ENCODE results near the gene UMOD. TPM values are rescaled to one million over a fixed set of nuclear protein-coding genes. Genes with fewer than 3 reads are reported as not detected.

Gene UMOD
- polyA plus RNA-seq, 3 donors = not detected

- WGBS (ENCODE audit: insufficient coverage) = 94% methylated on average over 4 of the region's 4 CpGs
- Mint-ChIP-seq H3K4me1 (no peaks in the 10 kb centered on the region), H3K27me3 (ENCODE audit: low read depth in 3 of 3) (peaks cover 3 to 6% (median 4%) of the 10 kb centered on the region in 3 donors), H3K9me3 (peaks cover 0 to 2% (median 0%) of the 10 kb centered on the region in 7 donors), H3K36me3 (no peaks in the 10 kb centered on the region), H3K27ac (no peak overlapping the region), H3K4me3 (no peak overlapping the region)
- H3K4me3 ChIP-seq (replicated peaks in 1 of 3; ENCODE audit: low read depth in 2 of 3, low read length in 3 of 3) = no peak overlapping the region
- no peak for TF ChIP-seq CTCF (IDR thresholded peaks at IDR 0.05)
- H4K20me1 ChIP-seq (ENCODE audit: insufficient read depth, low read length) = no peaks in the 10 kb centered on the region
- H3K27ac ChIP-seq (ENCODE audit: low read depth in 1 of 2, low read length in 2 of 2) = no peak overlapping the region
- no peaks in the 10 kb centered on the region for H3K4me1 ChIP-seq (ENCODE audit: control insufficient read depth in 1 of 2, insufficient read depth in 2 of 2, low read length in 2 of 2)
- intact Hi-C loops (cut with micrococcal nuclease) = no loop called here
- H2AFZ ChIP-seq (ENCODE audit: insufficient read depth, low read depth, low read length, poor library complexity, severe bottlenecking) = no peak overlapping the region
- no peaks in the 10 kb centered on the region for H3K36me3 ChIP-seq (replicated peaks in 1 of 2; ENCODE audit: control insufficient read depth in 1 of 2, insufficient read depth in 2 of 2, low read length in 2 of 2)
- no peak overlapping the region for H3K9ac ChIP-seq (ENCODE audit: insufficient read depth, low read length, poor library complexity, severe bottlenecking)
- H3K79me2 ChIP-seq (ENCODE audit: insufficient read depth, low read length) = no peaks in the 10 kb centered on the region
- no peak overlapping the region for H3K4me2 ChIP-seq (replicated peaks; ENCODE audit: extremely low read depth, low read length, poor library complexity, severe bottlenecking)
- no peaks in the 10 kb centered on the region for H3K27me3 ChIP-seq (ENCODE audit: control insufficient read depth in 2 of 2, insufficient read depth in 2 of 2, low read length in 2 of 2)
- DNase-seq = no peak
- H3K9me3 ChIP-seq (replicated peaks in 1 of 2; ENCODE audit: control insufficient read depth in 1 of 2, insufficient read depth in 1 of 2, low read length in 2 of 2) = no peaks in the 10 kb centered on the region
Measured at GRCh38 chr16:20308266-20308665, 44.2 kb downstream of the UMOD start.

GRCh38 chr16:20307791-20308190 is 44.7 kb downstream of the UMOD start:
- H3K79me2 ChIP-seq (ENCODE audit: insufficient read depth, low read length) = no peaks in the 10 kb centered on the region
- no peak overlapping the region for H3K4me2 ChIP-seq (replicated peaks; ENCODE audit: extremely low read depth, low read length, poor library complexity, severe bottlenecking)
- Mint-ChIP-seq H3K27ac (no peak overlapping the region), H3K36me3 (no peaks in the 10 kb centered on the region), H3K4me3 (no peak overlapping the region), H3K4me1 (no peaks in the 10 kb centered on the region), H3K9me3 (peaks cover 0 to 2% (median 0%) of the 10 kb centered on the region in 7 donors), H3K27me3 (ENCODE audit: low read depth in 3 of 3) (peaks cover 3 to 7% (median 4%) of the 10 kb centered on the region in 3 donors)
- no peak overlapping the region for H3K4me3 ChIP-seq (replicated peaks in 1 of 3; ENCODE audit: low read depth in 2 of 3, low read length in 3 of 3)
- H4K20me1 ChIP-seq (ENCODE audit: insufficient read depth, low read length) = no peaks in the 10 kb centered on the region
- no peak for TF ChIP-seq CTCF (IDR thresholded peaks at IDR 0.05)
- no peak overlapping the region for H2AFZ ChIP-seq (ENCODE audit: insufficient read depth, low read depth, low read length, poor library complexity, severe bottlenecking)
- no peaks in the 10 kb centered on the region for H3K27me3 ChIP-seq (ENCODE audit: control insufficient read depth in 2 of 2, insufficient read depth in 2 of 2, low read length in 2 of 2)
- H3K4me1 ChIP-seq (ENCODE audit: control insufficient read depth in 1 of 2, insufficient read depth in 2 of 2, low read length in 2 of 2) = no peaks in the 10 kb centered on the region
- WGBS (ENCODE audit: insufficient coverage) = 87% methylated on average over 3 of the region's 7 CpGs
- no peak for DNase-seq
- H3K36me3 ChIP-seq (replicated peaks in 1 of 2; ENCODE audit: control insufficient read depth in 1 of 2, insufficient read depth in 2 of 2, low read length in 2 of 2) = no peaks in the 10 kb centered on the region
- no peaks in the 10 kb centered on the region for H3K9me3 ChIP-seq (replicated peaks in 1 of 2; ENCODE audit: control insufficient read depth in 1 of 2, insufficient read depth in 1 of 2, low read length in 2 of 2)
- H3K9ac ChIP-seq (ENCODE audit: insufficient read depth, low read length, poor library complexity, severe bottlenecking) = no peak overlapping the region
- no peak overlapping the region for H3K27ac ChIP-seq (ENCODE audit: low read depth in 1 of 2, low read length in 2 of 2)
- intact Hi-C loops (cut with micrococcal nuclease) = no loop called here
